ENCODE data around the gene RASA1. TPM values are rescaled to one million over a fixed set of nuclear protein-coding genes. Genes with fewer than 3 reads are reported as not detected.

The RASA1 gene
- total RNA-seq, 1 donor from 2014 or later: 18.0 TPM

GRCh38 chr5:87433945-87434344 lies 166.3 kb downstream of the RASA1 start:
- Histone ChIP-seq H3K36me3 (no peaks in the 10 kb centered on the region), H3K27ac (replicated peaks) (no peak overlapping the region), H3K27me3 (ENCODE audit: low read depth) (no peaks in the 10 kb centered on the region), H3K9me3 (replicated peaks) (no peaks in the 10 kb centered on the region), H3K4me3 (no peak overlapping the region), H3K4me1 (no peaks in the 10 kb centered on the region)
- no peak for DNase-seq
- intact Hi-C loops (cut with micrococcal nuclease): no loop called here
- TF ChIP-seq CTCF (IDR thresholded peaks at IDR 0.05; ENCODE audit: borderline replicate concordance): no peak

- no peaks in the 10 kb centered on the region for H3K4me1 ChIP-seq
- TF ChIP-seq CTCF (IDR thresholded peaks at IDR 0.05; ENCODE audit: borderline replicate concordance): no peak
- H3K4me3 ChIP-seq: no peak overlapping the region
- H3K27ac ChIP-seq (replicated peaks): no peak overlapping the region
- no peak for DNase-seq
- H3K27me3 ChIP-seq (ENCODE audit: low read depth): no peaks in the 10 kb centered on the region
- peaks cover 2% of the 10 kb centered on the region for H3K9me3 ChIP-seq (replicated peaks)
- intact Hi-C loops (cut with micrococcal nuclease): no loop called here
- H3K36me3 ChIP-seq: no peaks in the 10 kb centered on the region
Measured at GRCh38 chr5:87434461-87434860, 166.8 kb downstream of the RASA1 start.

- no peak for DNase-seq
- no peak for TF ChIP-seq CTCF (IDR thresholded peaks at IDR 0.05; ENCODE audit: borderline replicate concordance)
- H3K4me1 ChIP-seq: no peaks in the 10 kb centered on the region
- no peak overlapping the region for H3K27ac ChIP-seq (replicated peaks)
- H3K36me3 ChIP-seq: no peaks in the 10 kb centered on the region
- peaks cover 4% of the 10 kb centered on the region for H3K9me3 ChIP-seq (replicated peaks)
- H3K4me3 ChIP-seq: no peak overlapping the region
- no peaks in the 10 kb centered on the region for H3K27me3 ChIP-seq (ENCODE audit: low read depth)
- intact Hi-C loops (cut with micrococcal nuclease): no loop called here
Measured at GRCh38 chr5:87435144-87435694, 167.5 kb downstream of the RASA1 start.

GRCh38 chr5:87437724-87438123 lies 170.0 kb downstream of the RASA1 start:
- no peak for DNase-seq
- peaks cover 4% of the 10 kb centered on the region for H3K9me3 ChIP-seq (replicated peaks)
- H3K27me3 ChIP-seq (ENCODE audit: low read depth): no peaks in the 10 kb centered on the region
- no peak overlapping the region for H3K4me3 ChIP-seq
- H3K36me3 ChIP-seq: no peaks in the 10 kb centered on the region
- no peak overlapping the region for H3K27ac ChIP-seq (replicated peaks)
- intact Hi-C loops (cut with micrococcal nuclease): no loop called here
- TF ChIP-seq CTCF (IDR thresholded peaks at IDR 0.05; ENCODE audit: borderline replicate concordance): no peak
- no peaks in the 10 kb centered on the region for H3K4me1 ChIP-seq

- DNase-seq: no peak
- H3K4me3 ChIP-seq: no peak overlapping the region
- H3K27ac ChIP-seq (replicated peaks): no peak overlapping the region
- H3K4me1 ChIP-seq: no peaks in the 10 kb centered on the region
- peaks cover 4% of the 10 kb centered on the region for H3K9me3 ChIP-seq (replicated peaks)
- intact Hi-C loops (cut with micrococcal nuclease): no loop called here
- H3K36me3 ChIP-seq: no peaks in the 10 kb centered on the region
- no peak for TF ChIP-seq CTCF (IDR thresholded peaks at IDR 0.05; ENCODE audit: borderline replicate concordance)
- no peaks in the 10 kb centered on the region for H3K27me3 ChIP-seq (ENCODE audit: low read depth)
Measured at GRCh38 chr5:87438231-87438630, 170.5 kb downstream of the RASA1 start.

Other genes starting within 250 kb of the RASA1 start
- 20.3 TPM for gene CCNH, start 145.0 kb downstream of the RASA1 start, total RNA-seq

Measured in left ventricle myocardium inferior (tissue), 1 donor.